ENCODE data around the gene COL8A2.

The COL8A2 gene

DNA sequence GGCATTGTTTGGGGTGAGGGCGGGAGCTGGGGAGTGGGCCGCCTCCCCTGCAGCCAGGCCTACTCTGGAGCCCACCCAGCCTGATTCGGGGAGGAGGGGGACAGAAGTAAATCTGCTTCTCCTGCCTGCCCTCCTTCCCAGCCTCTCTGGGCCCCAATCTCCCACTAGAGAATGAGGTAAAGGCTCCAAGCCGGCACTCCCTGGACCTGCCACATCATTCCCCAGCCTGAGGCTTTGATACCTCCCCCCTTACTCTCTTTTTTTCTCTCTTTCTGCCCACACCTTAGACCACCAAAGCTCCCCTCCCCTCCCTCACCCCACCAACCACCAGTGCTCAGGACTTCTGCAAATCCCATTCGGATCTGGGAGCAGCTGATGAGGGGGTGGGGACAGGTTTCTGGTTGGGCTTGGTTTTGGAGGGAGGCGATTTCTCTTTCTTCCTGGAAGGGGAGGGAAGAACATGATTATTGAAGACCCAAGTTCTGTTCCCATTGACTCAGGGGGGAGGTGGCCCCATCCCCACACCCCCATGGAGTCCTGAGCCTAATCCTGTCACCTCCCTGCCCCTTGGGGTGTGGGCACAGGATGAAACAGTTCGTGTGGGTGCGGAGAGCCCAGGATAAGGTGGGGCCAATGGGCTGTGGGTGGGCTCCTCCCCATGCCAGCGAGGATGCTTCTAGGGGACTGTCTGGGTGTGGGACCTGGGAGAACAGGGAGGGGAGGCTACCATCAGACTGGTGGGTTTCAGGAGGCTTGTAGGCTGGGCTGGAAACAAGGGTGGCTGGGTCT lies 32.3 kb upstream of the COL8A2 start:
- no peak for DNase-seq

DNA sequence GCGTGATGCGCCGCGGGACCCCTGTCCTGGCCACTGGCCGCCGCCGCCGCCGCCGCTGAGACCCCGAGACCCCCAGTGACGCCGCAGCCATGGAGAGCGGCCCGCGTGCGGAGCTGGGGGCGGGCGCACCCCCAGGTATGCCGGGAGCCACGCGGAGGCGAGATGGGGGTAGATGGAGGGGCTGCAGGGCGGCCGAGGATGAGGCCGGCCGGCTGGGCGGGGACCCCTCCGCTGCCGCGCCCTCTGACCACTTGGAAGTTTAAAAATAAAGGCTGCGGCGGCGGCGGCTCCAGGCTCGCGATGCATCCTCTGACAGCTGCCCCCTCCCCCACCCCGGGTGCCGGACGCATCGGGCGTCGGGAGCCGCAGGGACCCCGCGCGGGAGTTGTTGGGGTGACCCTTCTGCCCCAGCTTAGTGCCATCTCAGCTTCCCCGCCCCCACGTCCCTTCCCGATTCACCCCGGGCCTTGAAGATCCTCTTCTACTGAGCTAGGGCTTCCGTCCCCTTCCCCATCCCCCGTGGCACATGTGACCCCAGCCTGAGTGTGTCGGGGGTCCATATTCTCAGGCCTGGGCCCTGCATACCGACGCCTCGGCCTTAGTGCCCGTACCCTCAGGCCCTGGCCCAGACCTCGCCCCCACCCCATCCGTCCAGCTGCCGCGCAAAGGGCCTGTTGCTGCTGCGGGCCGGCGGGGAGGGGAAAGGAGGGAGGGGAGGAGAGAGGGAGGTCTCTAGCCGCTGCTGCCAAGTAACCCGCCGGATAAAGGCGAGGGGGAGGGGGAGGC lies 31.5 kb upstream of the COL8A2 start:
- DNase-seq, result peak; percentile 47

DNA sequence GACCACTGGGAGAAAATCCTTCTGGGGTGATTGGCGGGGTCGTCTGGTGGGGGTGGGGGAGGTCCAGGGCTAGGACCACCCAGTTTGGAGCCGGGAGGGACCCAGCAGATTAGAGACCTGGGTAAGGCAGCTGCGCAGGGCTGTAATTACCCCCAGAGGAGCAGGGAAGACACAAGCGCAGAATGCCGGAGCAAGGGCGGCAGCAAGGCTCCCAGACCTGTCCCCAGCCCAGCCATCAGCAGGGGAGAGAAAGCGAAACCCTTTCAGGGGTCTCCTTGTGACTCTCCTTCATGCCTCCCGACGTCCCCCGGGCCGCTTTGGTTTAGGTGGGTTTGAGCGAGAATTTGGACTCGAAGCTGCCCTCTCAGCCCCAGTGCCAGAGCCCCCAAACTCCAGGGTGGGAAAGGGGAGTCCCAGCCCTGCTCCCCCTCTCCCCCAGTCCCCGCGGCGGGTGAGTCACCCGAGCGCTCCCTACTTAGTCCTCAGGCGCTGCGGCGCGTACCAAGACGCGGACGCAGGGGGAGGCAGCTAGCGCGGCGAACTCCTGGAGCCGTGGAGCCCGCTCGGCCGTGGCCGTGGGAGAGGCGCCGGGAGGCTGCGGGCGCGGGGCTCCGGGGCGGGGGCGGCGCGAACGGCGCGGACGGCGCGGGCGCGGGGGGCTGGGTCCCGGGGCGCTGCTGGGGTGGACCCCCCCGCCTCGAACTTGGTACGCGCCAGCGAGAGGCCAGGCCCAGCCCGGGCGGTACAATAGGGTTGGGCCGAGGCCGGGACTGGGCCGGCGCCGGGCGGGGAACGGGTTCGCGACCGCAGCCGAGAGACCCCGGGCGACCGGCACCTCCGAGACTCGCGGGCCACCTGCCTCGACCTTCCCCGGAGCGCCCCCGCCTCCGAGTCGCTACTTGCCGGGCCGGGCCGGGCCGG lies 30.6 kb upstream of the COL8A2 start, which contains the start of gene MAP7D1:
Gene MAP7D1 (plus strand): TSS at position 753 of the 921 bp plus-strand sequence. CDS start 258 bp downstream, outside the sequence.
- peak; percentile 76 for DNase-seq

DNA sequence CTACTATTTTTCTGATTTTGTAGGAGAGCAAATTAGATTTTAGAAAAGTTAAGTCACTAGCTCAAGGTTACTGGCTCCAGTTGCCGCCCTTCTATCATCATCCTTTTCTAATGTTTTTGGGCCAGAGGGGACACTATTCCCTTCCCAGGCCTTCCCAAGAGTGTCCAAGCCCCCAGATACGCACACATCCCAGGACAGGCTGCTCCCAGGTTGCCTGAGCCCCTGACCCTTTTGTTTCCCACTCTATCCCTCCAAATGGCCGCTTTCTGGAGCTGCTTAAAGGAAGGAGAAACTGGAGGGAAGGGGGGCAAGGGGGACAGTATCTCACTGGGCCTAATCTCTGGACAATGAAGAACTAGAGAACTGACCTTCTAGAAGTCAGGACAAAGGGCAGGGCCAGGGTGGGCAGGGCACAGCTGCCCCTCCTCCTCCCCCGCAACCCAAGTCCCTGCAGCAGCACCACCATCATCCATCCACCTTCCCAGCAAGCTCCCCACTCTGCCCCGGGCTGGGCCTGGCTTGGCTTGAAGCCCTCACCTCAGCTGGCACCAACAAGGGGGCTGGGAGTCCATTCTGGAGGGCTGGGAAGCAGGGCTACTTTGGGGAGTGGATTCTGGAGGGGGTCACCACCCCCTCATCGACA lies 29.9 kb upstream of the COL8A2 start:
- DNase-seq, result no peak

DNA sequence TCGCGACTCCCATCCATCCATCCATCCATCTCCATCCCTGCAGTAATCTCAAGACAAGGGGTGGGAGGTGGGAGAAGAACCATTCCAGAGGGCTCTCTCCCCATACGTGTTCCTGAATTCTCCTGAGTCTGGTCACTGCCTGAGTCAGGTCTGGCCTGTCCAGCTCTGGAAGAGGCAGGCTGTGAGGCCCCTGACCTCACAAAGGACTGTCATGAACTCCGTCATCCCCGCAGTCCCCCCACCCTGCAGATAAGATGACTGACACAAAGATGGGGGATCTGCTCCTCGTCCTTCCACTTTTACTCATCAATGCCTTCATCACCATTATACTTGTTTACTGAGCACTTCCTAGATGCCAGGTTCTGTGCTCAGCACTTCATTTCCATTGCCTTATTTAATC lies 29.3 kb upstream of the COL8A2 start:
- no peak for DNase-seq

DNA sequence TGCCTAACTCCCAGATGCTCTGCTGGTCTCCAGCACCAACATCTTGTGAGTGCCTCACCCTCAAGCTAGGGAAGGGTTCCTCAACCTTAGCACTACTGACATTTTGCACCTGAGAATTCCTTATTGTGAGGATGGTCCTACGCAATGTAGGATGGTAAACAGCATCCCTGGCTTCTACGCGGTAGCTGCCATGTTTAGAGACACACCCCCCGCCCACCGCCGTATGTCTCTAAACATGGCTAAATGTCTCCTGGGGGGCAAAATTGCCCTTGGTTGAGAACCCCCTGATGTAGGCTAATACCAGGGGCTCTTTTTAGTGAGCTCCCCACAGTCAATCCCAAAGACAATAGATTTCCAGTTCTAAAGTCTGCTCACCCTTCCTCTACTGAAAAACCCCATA lies 28.5 kb upstream of the COL8A2 start:
- DNase-seq, result no peak

DNA sequence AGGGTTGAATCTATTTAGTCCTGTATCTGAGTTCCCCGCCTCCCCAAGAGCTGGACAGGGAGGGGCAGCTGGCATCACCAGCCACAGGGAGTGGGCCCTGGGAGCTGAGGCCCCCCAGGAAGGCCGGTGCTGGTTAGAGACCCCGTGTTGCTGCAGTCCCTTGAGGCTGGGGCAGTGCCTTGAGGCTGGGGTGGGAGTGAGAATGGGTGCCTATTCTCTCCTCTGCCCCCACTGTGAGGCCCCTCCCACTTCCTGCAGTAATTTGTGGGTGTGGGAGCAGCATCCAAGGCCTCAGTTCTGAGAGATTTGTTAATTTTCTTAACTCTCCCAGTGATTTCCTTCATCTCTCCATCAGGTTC lies 26.8 kb upstream of the COL8A2 start:
- peak; percentile 49 for DNase-seq

DNA sequence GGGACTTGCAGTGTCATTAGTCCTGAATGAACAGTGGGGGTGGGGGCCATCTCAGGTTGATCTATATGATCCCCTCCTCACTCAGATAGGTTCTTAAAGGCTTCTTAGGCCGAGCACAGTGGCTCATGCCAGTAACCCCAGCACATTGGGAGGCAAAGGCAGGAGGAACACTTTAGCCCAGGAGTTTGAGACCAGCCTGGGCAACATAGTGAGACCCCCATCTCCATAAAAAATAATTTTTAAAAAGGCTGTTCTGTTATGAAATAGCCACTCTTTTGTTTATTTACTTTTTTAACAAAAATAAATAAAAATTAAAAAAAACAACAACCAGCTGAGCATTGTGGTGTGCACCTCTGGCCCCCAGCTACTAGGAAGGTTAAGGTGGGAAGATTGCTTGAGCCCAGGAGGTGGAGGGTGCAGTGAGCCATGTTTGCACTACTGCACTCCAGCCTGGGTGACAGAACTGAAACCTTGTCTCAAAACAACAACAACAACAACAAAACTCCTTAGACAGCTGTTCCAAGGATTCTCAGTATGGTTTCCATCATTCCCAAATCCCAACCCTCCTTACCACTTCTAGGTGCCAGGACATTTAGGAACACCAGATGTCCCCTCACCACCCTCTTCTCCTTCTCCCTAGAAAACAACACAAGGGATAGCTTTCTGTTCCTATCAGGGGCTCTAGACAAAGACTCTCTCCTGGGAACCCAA lies 26.3 kb upstream of the COL8A2 start:
- DNase-seq, result no peak

DNA sequence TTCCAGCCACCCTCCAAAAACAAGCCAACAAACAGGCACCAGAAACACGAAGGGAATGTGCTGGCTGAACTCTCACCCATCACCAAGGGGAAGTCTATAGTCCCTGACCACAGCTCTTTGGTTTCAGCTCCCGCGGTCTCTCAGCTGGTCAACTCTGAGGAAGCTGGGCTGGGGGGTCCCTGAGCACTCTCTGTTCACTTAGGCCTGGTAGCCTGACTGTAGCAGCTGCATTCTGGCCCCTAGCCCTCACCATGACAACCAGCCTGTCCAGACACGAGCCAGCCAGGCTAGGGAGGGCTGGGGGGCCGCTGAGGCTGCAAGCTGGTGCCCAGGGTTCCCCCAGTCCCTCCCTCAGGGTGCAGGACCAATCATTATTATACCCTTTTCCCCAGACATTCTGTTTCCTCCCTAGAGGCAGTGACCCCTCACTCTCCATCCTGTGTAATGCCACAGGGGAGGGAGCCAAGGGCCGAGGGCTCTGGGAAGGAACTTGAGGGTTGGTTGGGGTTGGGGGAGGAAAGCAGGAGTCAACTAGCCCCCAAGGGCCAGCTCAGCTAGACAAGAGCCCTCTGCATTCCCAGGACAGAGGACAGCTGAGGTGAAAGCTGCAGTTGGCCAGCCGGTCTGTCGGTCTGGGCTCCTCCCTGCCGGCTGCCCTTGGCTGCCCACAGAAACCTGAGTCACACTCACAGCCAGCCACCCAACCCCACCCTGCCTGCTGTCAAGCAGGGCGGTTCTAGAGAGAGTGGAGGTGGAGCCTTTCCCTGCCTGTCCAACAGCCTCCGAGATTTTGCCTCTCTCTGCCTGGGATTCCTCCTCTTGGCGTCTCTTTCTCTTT lies 25.5 kb upstream of the COL8A2 start:
- peak; percentile 81 for DNase-seq

DNA sequence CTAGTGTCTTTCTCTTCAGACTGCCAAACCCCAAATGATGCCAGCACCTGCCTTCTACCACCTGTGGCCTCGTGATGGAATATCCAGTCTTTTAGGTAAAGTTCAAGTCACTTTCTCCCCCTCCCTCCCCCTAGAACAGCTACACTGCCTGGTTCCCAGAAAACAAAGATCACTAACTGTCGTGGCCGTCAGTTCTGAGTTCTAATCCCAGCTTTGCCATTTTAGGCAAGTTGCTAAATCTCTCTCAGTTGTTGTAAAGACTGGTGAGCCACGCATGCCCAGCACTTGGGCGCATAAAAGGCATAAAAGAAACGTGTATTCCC lies 24.9 kb upstream of the COL8A2 start:
- DNase-seq, result no peak

DNA sequence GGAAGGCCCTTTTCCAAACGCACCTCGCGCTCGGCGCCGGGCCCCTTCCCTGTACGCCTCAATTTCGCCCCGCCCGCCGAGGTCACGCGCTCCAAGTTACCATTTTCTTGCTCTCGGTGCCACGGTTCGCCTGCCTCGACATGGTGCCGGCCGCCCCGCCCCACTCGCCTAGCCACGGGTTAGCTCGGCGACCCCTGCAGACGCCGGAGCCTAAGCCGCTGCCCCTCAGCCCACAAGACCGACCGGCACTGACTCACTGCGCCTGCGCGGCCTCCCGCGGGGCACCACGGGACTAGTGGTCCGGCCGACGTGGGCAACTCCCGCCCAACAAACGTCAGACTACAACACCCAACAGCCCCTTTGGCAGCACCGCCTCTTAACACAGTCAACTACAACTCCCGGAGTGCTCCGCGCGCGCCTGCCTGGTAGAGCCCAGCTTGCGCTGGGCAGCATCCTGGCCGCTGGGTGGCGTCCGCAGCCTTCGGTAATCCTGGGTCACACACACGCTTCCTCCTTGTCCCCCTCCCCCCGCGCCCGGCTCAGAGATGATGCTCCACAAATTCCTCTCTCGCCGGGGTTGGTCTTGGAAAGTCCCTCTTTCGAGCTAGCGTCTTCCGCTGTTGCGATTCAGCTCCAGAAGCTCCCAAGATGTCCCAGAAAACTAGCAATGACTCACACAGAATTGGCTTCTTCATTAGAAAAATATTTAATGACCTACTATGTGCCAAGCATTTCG lies 24.4 kb upstream of the COL8A2 start, which contains the start of gene TRAPPC3:
Gene TRAPPC3 (minus strand): TSS at position 250 of the 736 bp plus-strand sequence. CDS start 108 bp downstream, at position 142.
- DNase-seq, result peak; percentile 100

DNA sequence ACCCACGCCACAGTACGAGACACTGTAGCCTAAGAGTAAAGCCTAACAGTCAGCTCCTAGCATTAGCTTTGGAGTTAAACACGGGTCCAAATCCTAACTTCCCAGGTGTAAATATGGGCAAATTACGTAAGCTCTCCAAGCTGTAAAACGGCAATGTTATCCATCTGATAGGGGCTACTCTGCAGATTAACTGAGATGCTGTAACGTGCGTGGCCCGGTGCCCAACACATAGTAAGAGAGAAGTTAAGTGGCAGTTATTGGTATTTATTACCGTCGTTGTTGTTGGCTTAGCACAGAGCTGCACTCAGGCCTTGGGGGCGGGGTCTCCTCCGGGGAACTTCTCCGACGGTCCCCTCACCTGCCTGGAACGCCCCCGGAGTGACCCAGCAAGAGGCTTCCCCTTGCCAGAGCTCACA lies 23.8 kb upstream of the COL8A2 start:
- DNase-seq, result no peak

DNA sequence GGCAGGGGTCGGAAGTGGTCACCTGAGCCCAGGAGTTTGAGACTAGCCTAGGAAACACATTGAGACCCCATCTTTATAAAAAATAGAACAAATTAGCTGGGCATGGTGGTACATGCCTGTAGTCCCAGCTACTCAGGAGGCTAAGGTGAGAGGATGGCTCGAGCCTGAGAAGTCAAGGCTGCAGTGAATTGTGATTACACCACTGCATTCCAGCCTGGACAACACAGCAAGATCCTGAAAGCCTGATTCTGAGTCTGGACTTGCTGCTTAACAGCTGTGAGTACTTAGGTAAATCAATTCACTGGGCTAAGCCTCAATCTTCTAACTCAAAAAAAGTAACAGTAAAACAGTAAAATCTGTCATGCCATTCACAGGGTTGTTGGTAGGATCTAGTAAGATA lies 19.4 kb upstream of the COL8A2 start:
- no peak for DNase-seq

DNA sequence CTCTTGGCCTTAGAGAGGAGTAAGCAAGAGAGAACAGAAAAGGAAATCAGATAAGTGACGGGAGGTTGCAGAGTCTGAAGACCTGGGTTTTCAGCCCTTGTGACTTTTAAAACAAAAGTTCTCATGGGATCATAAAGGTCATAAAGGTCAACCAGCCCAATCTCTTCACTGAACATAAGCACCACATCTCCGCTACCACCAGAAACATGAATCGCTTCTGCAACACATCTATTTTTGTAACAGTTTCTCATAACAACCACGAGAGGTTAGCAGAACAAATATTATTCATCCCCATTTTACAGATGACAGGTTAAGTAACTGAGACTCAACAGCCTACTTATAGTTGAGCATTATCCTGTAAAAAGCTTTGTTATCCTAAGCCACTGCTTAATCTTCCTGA lies 18.4 kb upstream of the COL8A2 start:
- no peak for DNase-seq

DNA sequence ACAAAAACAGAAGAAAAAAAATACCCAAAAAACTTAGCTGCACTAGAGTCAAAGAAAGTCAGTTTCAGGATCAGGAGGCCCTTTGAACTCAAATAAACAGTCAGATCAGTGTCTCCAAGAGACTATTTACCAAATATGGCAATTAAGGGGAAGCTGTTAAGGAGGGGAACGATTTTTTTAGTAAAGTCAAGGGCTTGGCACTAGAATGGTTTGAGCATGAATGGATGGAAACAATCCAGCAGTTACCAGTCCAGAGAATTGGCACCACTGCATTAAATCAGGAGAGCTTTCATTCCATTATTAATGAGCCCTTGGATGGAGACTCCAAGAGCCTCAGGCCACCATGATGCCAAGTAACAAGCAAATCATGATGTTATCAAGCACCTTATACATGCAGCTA lies 17.1 kb upstream of the COL8A2 start:
- DNase-seq, result no peak

DNA sequence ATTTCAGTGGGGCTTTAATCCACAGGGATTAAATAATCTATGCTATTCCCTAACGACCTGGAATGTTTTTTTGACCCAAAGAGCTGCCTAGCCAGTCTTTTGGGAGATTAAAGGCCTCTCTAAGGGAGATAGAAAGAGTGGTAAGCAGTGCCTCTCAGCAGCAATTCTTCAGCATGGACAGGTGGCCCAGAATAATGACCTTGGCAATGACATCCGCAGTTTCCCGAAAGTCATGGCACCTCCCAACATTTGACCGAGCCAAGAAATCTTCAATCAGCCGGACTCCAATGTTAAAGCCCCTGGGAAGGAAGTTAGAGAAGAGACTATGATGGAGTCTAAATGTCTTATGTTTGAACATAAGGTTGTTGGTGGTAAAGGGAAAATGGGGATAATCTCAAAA lies 14.5 kb upstream of the COL8A2 start:
- no peak for DNase-seq

DNA sequence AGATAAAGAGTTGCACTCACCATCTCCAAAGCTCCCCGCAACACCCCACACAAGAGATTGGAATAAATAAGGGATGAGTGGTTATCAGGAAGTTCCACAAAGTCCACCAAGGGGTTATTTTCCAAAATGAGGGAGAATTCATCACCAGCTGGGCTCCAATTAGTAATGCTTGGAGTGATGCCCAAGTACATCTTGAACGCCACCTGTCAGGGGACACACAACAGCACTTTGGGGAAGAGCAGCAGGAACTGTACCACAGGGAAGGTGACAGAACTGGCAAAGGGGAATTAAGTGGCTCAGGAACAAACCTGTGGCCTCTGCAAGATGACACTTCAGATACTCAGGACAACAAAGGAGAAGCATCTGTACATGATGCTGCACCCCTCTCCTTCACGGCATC lies 12.8 kb upstream of the COL8A2 start:
- no peak for DNase-seq

DNA sequence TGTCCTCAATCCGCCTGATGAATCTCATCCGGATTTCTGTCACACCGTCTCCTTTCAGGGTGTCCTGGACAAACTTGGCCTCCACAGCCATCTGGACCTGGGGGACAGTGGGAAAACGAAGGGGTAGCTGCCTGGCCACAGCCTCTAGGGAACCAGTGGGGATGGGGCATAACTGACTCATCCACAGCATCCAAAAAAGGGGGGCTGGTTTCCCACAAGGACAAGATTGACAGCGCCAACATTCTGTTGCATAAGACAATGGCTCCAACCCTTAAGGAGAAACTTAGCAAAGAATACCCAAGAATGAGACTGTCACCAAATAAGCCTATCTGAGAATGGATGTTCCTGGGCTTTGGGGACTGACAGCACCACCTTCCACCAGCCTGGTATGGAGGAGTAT lies 12.2 kb upstream of the COL8A2 start:
- DNase-seq, result no peak

DNA sequence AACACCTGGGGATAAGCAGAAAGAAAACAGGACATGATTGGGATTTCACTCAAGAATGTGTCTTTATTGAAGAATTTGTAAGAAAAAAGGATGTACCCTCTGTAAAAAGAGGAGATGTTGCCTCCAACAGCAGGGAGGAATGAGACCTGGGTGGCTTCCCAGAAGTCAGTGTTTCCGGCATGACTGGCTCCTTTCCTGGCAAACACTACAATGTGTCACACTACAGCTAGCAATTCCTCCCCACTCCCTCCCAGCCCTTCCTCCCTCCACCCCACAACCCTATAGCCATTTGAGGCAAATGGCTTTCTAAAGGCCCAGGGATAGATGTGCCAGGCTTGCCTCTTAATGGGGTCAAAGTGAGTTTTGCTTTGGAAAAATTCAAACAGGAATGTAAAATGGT lies 11.5 kb upstream of the COL8A2 start:
- no peak for DNase-seq

DNA sequence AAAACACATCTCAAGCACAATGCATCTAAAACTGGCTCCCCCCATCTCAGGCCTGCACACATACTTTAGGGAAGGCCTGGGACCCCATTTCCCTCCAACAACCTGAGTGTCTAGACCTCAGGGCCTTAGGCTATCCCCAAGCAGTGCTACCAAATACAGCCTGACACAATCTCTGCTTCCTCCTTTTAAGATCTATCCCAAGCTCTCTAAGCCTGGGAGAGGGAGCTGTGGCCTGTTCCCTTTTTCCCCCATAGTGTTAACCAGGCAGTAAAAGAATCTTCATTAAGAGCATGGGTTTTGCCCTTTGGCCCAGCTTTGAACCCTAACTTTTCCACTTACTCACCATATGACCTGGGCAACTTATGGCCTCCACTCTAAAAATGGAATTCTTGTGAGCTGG lies 10.8 kb upstream of the COL8A2 start:
- DNase-seq, result no peak

DNA sequence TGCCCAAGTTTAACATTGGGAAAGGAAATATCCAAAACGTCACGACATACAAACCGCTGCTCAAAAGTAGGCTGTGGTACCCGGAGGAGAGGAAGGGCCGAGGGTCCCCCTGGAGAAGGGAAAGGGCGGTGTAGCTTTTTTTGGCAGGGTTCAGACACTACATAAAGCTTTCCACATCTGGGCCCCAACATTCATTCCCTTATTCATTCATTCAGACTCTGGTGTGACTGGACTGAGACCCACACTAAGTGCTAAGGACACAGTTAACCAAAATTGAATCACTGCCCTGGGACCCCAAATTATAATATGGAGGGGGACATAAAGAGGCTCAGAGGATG lies 10.3 kb upstream of the COL8A2 start:
- DNase-seq, result no peak
